WTC11 (cell line): ENCODE measurements around the gene BLOC1S4. TPM values are rescaled to one million over a fixed set of nuclear protein-coding genes. Genes with fewer than 3 reads are reported as not detected.
"Not testable (repeated sequence)": the region's sequence is repeated elsewhere in the genome, so short reads cannot be mapped to it uniquely, and the experiment has no call there.

Experiments
- ATAC-seq: fragments of 200-7000 bp; cut with Tn5 transposase; 2 replicates; pipeline ENCODE4 v1.10.0; 2021; ENCODE audit warnings: mild to moderate bottlenecking, moderate library complexity
- CTCF ChIA-PET: fragments of 300-600 bp; sonication (Branson Sonifier 250); formaldehyde crosslinking; loops from one replicate; lab custom pipeline; 2021; ENCODE audit warnings: antibody characterized with exemption; lab: Charles Lee
- POLR2A ChIA-PET: fragments of 350-600 bp; sonication (Branson Sonifier 250); formaldehyde crosslinking; loops from one replicate; lab custom pipeline; 2021; ENCODE audit warnings: antibody characterized with exemption; lab: Charles Lee
- DNase-seq: peaks from one replicate; pipeline ENCODE4 v3.0.0; 2021; ENCODE audit warnings: low spot score
- H3K27ac Mint-ChIP-seq: 2 replicates; pipeline ENCODE4 v1.8.0; 2021; ENCODE audit warnings: mixed read lengths
- H3K27me3 Mint-ChIP-seq: 2 replicates; pipeline ENCODE4 v1.8.0; 2021; ENCODE audit warnings: low read depth, mild to moderate bottlenecking, moderate library complexity, mixed read lengths
- H3K36me3 Mint-ChIP-seq: 2 replicates; pipeline ENCODE4 v1.8.0; 2021; ENCODE audit warnings: mixed read lengths
- H3K4me1 Mint-ChIP-seq: 2 replicates; pipeline ENCODE4 v1.8.0; 2022; ENCODE audit warnings: mixed read lengths
- H3K4me3 Mint-ChIP-seq: 2 replicates; pipeline ENCODE4 v1.8.0; 2021; ENCODE audit warnings: mild to moderate bottlenecking, moderate library complexity, mixed read lengths
- H3K9me3 Mint-ChIP-seq: 2 replicates; pipeline ENCODE4 v1.8.0; 2021; ENCODE audit warnings: mixed read lengths
- CREB1 ChIP-seq: sonication (generic); formaldehyde crosslinking; IDR thresholded peaks from 2 replicates; pipeline ENCODE4 v1.8.0; 2023; ENCODE audit warnings: mild to moderate bottlenecking, missing genetic modification reagents
- ETV6 ChIP-seq: sonication (generic); formaldehyde crosslinking; IDR thresholded peaks from 2 replicates; pipeline ENCODE4 v1.8.1; 2022; ENCODE audit warnings: mild to moderate bottlenecking, missing genetic modification reagents
- FOXP1 ChIP-seq: sonication (generic); formaldehyde crosslinking; IDR thresholded peaks from 2 replicates; pipeline ENCODE4 v1.8.0; 2022; ENCODE audit warnings: missing genetic modification reagents, mild to moderate bottlenecking, moderate library complexity, borderline replicate concordance
- HMGA2 ChIP-seq: fragments of 250-450 bp; sonication (Bioruptor Pico); IDR thresholded peaks from 2 replicates; pipeline ENCODE4 v1.4.0; 2021; ENCODE audit warnings: mild to moderate bottlenecking, moderate library complexity
- MYBL2 ChIP-seq: sonication (generic); formaldehyde crosslinking; IDR thresholded peaks from 2 replicates; pipeline ENCODE4 v1.8.1; 2023; ENCODE audit warnings: mild to moderate bottlenecking, moderate library complexity, missing genetic modification reagents
- NFYB ChIP-seq: sonication (generic); formaldehyde crosslinking; conservative IDR thresholded peaks from 2 replicates; pipeline ENCODE4 v1.8.0; 2022; ENCODE audit warnings: low read depth, missing genetic modification reagents
- NR2C2 ChIP-seq: sonication (generic); formaldehyde crosslinking; IDR thresholded peaks from 2 replicates; pipeline ENCODE4 v1.8.0; 2022; ENCODE audit warnings: mild to moderate bottlenecking, missing genetic modification reagents
- RELA ChIP-seq: sonication (generic); formaldehyde crosslinking; IDR thresholded peaks from 2 replicates; pipeline ENCODE4 v1.8.1; 2022; ENCODE audit warnings: missing genetic modification reagents, mild to moderate bottlenecking, borderline replicate concordance
- SMAD3 ChIP-seq: sonication (generic); formaldehyde crosslinking; IDR thresholded peaks from 2 replicates; pipeline ENCODE4 v1.8.0; 2022; ENCODE audit warnings: missing genetic modification reagents, mild to moderate bottlenecking, borderline replicate concordance
- ZBTB21 ChIP-seq: sonication (generic); formaldehyde crosslinking; IDR thresholded peaks from 2 replicates; pipeline ENCODE4 v1.8.1; 2023; ENCODE audit warnings: mild to moderate bottlenecking, missing genetic modification reagents, borderline replicate concordance
- ZNF121 ChIP-seq: sonication (generic); formaldehyde crosslinking; IDR thresholded peaks from 2 replicates; pipeline ENCODE4 v1.8.0; 2023; ENCODE audit warnings: missing genetic modification reagents
- ZNF423 ChIP-seq: fragments of 250-450 bp; sonication (Bioruptor Pico); IDR thresholded peaks from 2 replicates; pipeline ENCODE4 v2.1.2; 2022; ENCODE audit warnings: mild to moderate bottlenecking, moderate library complexity
- total RNA-seq: library from RNA; stranded (reverse); gene quantifications from 3 replicates; pipeline ENCODE4 v1.2.3, GENCODE V29; 2021
- TF ChIP-seq, protein P1 (sequence below): sonication (generic); formaldehyde crosslinking; IDR thresholded peaks from 2 replicates; pipeline ENCODE4 v1.8.1; 2023; ENCODE audit warnings: mild to moderate bottlenecking, missing genetic modification reagents
- TF ChIP-seq, protein P2 (sequence below): sonication (generic); formaldehyde crosslinking; IDR thresholded peaks from 2 replicates; pipeline ENCODE4 v1.8.1; 2023; ENCODE audit warnings: mild to moderate bottlenecking, missing genetic modification reagents, moderate library complexity
- TF ChIP-seq, protein P3 (sequence below): sonication (generic); formaldehyde crosslinking; IDR thresholded peaks from 2 replicates; pipeline ENCODE4 v1.8.0; 2023; ENCODE audit warnings: mild to moderate bottlenecking, missing genetic modification reagents
- TF ChIP-seq, protein P4 (sequence below): sonication (generic); formaldehyde crosslinking; IDR thresholded peaks from 2 replicates; pipeline ENCODE4 v1.8.1; 2022; ENCODE audit warnings: mild to moderate bottlenecking, moderate library complexity, missing genetic modification reagents
- TF ChIP-seq, protein P5 (sequence below): sonication (generic); formaldehyde crosslinking; IDR thresholded peaks from 2 replicates; pipeline ENCODE4 v1.8.1; 2022; ENCODE audit warnings: low read depth, mild to moderate bottlenecking, moderate library complexity, missing genetic modification reagents, borderline replicate concordance

BLOC1S4 gene
- total RNA-seq, 1 experiment from 2014 or later = 21.4 TPM

DNA sequence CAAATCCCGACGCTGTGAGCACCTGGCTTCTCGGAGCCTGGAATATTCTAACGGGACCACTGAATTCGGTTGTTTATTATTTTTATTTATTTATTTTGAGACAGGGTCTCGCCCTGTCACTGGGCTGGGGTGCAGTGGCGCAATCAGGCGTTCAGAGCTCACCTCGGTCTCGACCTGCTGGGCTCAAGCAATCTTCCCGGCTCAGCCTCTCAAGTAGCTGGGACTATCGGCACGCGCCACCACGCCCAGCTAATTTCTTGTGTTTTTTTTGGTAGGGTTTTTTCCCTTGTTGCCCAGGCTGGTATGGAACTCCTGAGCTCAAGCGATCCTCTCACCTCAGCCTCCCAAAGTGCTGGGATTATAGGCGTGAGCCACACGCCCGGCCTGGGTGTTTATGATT is 43.8 kb upstream of the BLOC1S4 start:
- peaks cover 30% of the 10 kb centered on the region for H3K4me1 Mint-ChIP-seq
- no peak overlapping the region for H3K4me3 Mint-ChIP-seq
- POLR2A ChIA-PET = interaction anchor here (2.6 kb wide), 1 partner anchor 32 kb away, joined by 8 read pairs; the partner anchor contains the start of gene MRFAP1
- CTCF ChIA-PET = interaction anchor here (0.8 to 4.6 kb wide), 3 partner anchors 9 to 29 kb away, joined by 3 to 56 read pairs (median 21); no protein-coding TSS in a partner anchor
- TF ChIP-seq NR2C2 (CRISPR knock-in tag) = no peak
- TF ChIP-seq ZNF423 (CRISPR knock-in tag) = no peak
- ATAC-seq (no peak), DNase-seq (no peak)
- no peak overlapping the region for H3K27ac Mint-ChIP-seq
- H3K27me3 Mint-ChIP-seq = peaks cover 35% of the 10 kb centered on the region
- H3K9me3 Mint-ChIP-seq = peaks cover 3% of the 10 kb centered on the region; the same call in 1 of the 2 replicates
- peaks cover 21% of the 10 kb centered on the region for H3K36me3 Mint-ChIP-seq

DNA sequence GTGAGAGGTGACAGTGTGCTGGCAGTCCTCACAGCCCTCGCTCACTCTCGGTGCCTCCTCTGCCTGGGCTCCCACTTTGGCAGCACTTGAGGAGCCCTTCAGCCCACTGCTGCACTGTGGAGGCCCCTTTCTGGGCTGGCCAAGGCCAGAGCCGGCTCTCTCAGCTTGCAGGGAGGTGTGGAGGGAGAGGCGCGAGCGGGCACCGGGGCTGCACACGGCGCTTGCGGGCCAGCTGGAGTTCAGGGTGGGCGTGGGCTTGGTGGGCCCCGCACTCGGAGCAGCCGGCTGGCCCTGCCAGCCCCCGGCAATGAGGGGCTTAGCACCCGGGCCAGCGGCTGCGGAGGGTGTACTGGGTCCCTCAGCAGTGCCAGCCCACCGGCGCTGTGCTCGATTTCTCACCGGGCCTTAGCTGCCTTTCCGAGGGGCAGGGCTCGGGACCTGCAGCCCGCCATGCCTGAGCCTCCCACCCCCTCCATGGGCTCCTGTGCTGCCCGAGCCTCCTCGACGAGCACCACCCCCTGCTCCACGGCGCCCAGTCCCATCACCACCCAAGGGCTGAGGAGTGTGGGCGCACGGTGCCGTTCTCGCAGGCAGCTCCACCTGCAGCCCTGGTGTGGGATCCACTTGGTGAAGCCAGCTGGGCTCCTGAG is 43.3 kb upstream of the BLOC1S4 start:
- ATAC-seq = not testable (repeated sequence)

DNA sequence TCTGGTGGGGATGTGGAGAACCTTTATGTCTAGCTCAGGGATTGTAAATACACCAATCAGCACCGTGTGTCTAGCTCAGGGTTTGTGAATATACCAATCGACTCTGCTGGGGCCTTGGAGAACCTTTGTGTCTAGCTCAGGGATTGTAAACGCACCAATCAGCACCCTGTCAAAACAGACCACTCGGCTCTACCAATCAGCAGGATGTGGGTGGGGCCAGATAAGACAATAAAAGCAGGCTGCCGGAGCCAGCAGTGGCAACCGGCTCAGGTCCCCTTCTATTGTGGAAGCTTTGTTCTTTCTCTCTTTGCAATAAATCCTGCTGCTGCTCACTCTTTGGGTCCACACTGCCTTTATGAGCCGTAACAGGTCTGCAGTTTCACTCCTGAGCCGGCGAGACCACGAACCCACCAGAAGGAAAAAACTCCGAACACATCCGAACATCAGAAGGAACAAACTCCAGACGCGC is 42.7 kb upstream of the BLOC1S4 start:
- TF ChIP-seq NFYB = peak; percentile 82
- peaks cover 26% of the 10 kb centered on the region for H3K36me3 Mint-ChIP-seq
- H3K4me1 Mint-ChIP-seq = peaks cover 31% of the 10 kb centered on the region
- POLR2A ChIA-PET = interaction anchor here (0.9 to 2.6 kb wide), 5 partner anchors 9 to 79 kb away, joined by 3 to 8 read pairs (median 3); partner anchors contain the start of gene MRFAP1
- not testable (repeated sequence) for DNase-seq, ATAC-seq, H3K9me3 Mint-ChIP-seq
- CTCF ChIA-PET = interaction anchor here (0.8 to 4.6 kb wide), 9 partner anchors 10 to 398 kb away, joined by 3 to 56 read pairs (median 4); partner anchors contain the start of gene MRFAP1L1
- H3K27me3 Mint-ChIP-seq = peaks cover 28% of the 10 kb centered on the region
- H3K27ac Mint-ChIP-seq = peak overlapping the region; percentile 96
- H3K4me3 Mint-ChIP-seq = peak overlapping the region; percentile 90

More for the DNA sequence above, 43.3 kb upstream of the BLOC1S4 start:
- H3K4me3 Mint-ChIP-seq, DNase-seq, H3K27ac Mint-ChIP-seq, H3K9me3 Mint-ChIP-seq: not testable (repeated sequence)
- Mint-ChIP-seq H3K36me3 (peaks cover 25% of the 10 kb centered on the region), H3K4me1 (peaks cover 31% of the 10 kb centered on the region), H3K27me3 (peaks cover 33% of the 10 kb centered on the region)
- ChIA-PET CTCF (interaction anchor here (0.8 to 4.6 kb wide), 5 partner anchors 9 to 398 kb away, joined by 3 to 56 read pairs (median 4); no protein-coding TSS in a partner anchor), POLR2A (interaction anchor here (0.9 to 2.6 kb wide), 4 partner anchors 8 to 32 kb away, joined by 3 to 8 read pairs (median 4); partner anchors contain the start of gene MRFAP1)

DNA sequence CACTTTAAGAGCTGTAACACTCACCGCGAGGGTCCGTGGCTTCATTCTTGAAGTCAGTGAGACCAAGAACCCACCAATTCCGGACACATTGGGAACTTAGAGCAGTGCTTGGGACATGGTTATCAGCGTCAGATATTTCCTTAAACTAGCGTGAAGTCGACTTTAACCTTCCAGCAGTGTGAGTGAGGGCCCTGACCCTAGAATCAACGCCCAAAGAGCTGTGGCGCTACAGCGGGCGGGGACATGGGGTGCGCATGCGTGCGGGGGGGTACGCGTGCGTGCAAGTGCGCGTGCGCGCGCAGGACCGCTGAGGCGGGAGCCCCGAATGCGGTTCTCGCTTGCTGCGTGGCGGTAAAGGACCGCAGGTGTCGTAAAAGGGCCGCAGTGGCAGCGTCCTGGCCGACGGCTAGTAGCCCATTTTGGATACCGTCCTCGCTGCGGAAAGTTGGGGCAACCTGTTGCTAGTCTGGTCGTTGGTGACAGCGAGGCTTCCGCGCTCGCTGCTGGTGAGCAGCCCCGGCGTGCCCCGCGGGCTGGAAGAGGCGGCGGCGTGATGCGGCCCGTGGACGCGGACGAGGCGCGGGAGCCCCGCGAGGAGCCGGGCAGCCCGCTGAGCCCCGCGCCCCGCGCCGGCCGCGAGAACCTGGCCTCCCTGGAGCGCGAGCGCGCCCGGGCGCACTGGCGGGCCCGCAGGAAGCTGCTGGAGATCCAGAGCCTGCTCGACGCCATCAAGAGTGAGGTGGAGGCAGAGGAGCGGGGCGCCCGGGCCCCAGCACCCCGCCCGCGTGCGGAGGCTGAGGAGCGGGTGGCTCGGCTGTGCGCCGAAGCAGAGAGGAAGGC is 42.1 kb upstream of the BLOC1S4 start:
- peaks cover 31% of the 10 kb centered on the region for H3K4me1 Mint-ChIP-seq
- peaks cover 28% of the 10 kb centered on the region for H3K27me3 Mint-ChIP-seq
- H3K27ac Mint-ChIP-seq = peak overlapping the region; percentile 96
- H3K9me3 Mint-ChIP-seq = peaks cover 3% of the 10 kb centered on the region; the same call in 1 of the 2 replicates
- H3K36me3 Mint-ChIP-seq = peaks cover 26% of the 10 kb centered on the region
- ATAC-seq = peak; percentile 84
- ChIA-PET CTCF (interaction anchor here (0.6 to 4.6 kb wide), 17 partner anchors 10 to 423 kb away, joined by 3 to 56 read pairs (median 3); partner anchors contain the start of genes MAN2B2 and MRFAP1L1), POLR2A (interaction anchor here (0.9 to 2.6 kb wide), 5 partner anchors 9 to 80 kb away, joined by 3 to 8 read pairs (median 3); partner anchors contain the start of gene MRFAP1)
- H3K4me3 Mint-ChIP-seq = peak overlapping the region; percentile 90
- peak; percentile 95 for DNase-seq
- peak; percentile 17 for TF ChIP-seq ZBTB21
- TF ChIP-seq, protein P1, sequence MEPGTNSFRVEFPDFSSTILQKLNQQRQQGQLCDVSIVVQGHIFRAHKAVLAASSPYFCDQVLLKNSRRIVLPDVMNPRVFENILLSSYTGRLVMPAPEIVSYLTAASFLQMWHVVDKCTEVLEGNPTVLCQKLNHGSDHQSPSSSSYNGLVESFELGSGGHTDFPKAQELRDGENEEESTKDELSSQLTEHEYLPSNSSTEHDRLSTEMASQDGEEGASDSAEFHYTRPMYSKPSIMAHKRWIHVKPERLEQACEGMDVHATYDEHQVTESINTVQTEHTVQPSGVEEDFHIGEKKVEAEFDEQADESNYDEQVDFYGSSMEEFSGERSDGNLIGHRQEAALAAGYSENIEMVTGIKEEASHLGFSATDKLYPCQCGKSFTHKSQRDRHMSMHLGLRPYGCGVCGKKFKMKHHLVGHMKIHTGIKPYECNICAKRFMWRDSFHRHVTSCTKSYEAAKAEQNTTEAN = peak; percentile 62; the same call in 1 of the 2 replicates
- TF ChIP-seq FOXP1 (CRISPR knock-in tag) = peak; percentile 58; the same call in 1 of the 2 replicates
- peak; percentile 43 for TF ChIP-seq MYBL2
- no peak; the same call in 1 of the 2 replicates for TF ChIP-seq RELA (CRISPR knock-in tag)
- TF ChIP-seq, protein P2, sequence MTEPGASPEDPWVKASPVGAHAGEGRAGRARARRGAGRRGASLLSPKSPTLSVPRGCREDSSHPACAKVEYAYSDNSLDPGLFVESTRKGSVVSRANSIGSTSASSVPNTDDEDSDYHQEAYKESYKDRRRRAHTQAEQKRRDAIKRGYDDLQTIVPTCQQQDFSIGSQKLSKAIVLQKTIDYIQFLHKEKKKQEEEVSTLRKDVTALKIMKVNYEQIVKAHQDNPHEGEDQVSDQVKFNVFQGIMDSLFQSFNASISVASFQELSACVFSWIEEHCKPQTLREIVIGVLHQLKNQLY (CRISPR knock-in tag) = no peak
- TF ChIP-seq SMAD3 = peak; percentile 74; the same call in 1 of the 2 replicates
- TF ChIP-seq ETV6 (CRISPR knock-in tag) = peak; percentile 83; the same call in 1 of the 2 replicates
- TF ChIP-seq ZNF121 (CRISPR knock-in tag) = no peak
- TF ChIP-seq HMGA2 (CRISPR knock-in tag) = no peak
- 0 out of 2 replicates have a peak, but pooled peaks have one; percentile 18 for TF ChIP-seq CREB1 (CRISPR knock-in tag)
- TF ChIP-seq, protein P3, sequence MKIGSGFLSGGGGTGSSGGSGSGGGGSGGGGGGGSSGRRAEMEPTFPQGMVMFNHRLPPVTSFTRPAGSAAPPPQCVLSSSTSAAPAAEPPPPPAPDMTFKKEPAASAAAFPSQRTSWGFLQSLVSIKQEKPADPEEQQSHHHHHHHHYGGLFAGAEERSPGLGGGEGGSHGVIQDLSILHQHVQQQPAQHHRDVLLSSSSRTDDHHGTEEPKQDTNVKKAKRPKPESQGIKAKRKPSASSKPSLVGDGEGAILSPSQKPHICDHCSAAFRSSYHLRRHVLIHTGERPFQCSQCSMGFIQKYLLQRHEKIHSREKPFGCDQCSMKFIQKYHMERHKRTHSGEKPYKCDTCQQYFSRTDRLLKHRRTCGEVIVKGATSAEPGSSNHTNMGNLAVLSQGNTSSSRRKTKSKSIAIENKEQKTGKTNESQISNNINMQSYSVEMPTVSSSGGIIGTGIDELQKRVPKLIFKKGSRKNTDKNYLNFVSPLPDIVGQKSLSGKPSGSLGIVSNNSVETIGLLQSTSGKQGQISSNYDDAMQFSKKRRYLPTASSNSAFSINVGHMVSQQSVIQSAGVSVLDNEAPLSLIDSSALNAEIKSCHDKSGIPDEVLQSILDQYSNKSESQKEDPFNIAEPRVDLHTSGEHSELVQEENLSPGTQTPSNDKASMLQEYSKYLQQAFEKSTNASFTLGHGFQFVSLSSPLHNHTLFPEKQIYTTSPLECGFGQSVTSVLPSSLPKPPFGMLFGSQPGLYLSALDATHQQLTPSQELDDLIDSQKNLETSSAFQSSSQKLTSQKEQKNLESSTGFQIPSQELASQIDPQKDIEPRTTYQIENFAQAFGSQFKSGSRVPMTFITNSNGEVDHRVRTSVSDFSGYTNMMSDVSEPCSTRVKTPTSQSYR (CRISPR knock-in tag) = no peak
- TF ChIP-seq, protein P4, sequence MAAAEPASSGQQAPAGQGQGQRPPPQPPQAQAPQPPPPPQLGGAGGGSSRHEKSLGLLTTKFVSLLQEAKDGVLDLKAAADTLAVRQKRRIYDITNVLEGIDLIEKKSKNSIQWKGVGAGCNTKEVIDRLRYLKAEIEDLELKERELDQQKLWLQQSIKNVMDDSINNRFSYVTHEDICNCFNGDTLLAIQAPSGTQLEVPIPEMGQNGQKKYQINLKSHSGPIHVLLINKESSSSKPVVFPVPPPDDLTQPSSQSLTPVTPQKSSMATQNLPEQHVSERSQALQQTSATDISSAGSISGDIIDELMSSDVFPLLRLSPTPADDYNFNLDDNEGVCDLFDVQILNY (CRISPR knock-in tag) = 0 out of 2 replicates have a peak, but pooled peaks have one; percentile 38
- TF ChIP-seq, protein P5, sequence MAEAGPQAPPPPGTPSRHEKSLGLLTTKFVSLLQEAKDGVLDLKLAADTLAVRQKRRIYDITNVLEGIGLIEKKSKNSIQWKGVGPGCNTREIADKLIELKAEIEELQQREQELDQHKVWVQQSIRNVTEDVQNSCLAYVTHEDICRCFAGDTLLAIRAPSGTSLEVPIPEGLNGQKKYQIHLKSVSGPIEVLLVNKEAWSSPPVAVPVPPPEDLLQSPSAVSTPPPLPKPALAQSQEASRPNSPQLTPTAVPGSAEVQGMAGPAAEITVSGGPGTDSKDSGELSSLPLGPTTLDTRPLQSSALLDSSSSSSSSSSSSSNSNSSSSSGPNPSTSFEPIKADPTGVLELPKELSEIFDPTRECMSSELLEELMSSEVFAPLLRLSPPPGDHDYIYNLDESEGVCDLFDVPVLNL (CRISPR knock-in tag) = peak; percentile 63; the same call in 1 of the 2 replicates
